Activated T-helper 1 cell treated with Interleukin-2 at 50 U/mL for 16 hours (primary cell): ENCODE results near the gene HS3ST2.
"Not testable (repeated sequence)": the region's sequence is repeated elsewhere in the genome, so short reads cannot be mapped to it uniquely, and the experiment has no call there.

ENCODE experiments used
- DNase-seq: peaks from one replicate; pipeline ENCODE4 v3.0.0-alpha.2; 2020; ENCODE audit warnings: low read depth

Gene HS3ST2

GRCh38 chr16:22933173-22933572 lies 119.2 kb downstream of the HS3ST2 start:
- no peak for DNase-seq

- no peak for DNase-seq
These were observed 120.8 kb downstream of the HS3ST2 start for GRCh38 chr16:22934786-22935185.

- no peak for DNase-seq
These were observed 123.2 kb downstream of the HS3ST2 start for GRCh38 chr16:22937169-22937568.

GRCh38 chr16:22938647-22939046 lies 124.7 kb downstream of the HS3ST2 start:
- DNase-seq = no peak

- not testable (repeated sequence) for DNase-seq
These were observed 125.9 kb downstream of the HS3ST2 start for GRCh38 chr16:22939744-22940363.

GRCh38 chr16:22941970-22942501 lies 128.1 kb downstream of the HS3ST2 start:
- DNase-seq = no peak

GRCh38 chr16:22942811-22943210 lies 128.8 kb downstream of the HS3ST2 start:
- DNase-seq = no peak

GRCh38 chr16:22945361-22945760 lies 131.4 kb downstream of the HS3ST2 start:
- no peak for DNase-seq

GRCh38 chr16:22946433-22946832 lies 132.5 kb downstream of the HS3ST2 start:
- DNase-seq = no peak

- DNase-seq = no peak
These were observed 134.2 kb downstream of the HS3ST2 start for GRCh38 chr16:22948058-22948602.

- DNase-seq = peak; percentile 7
These were observed 134.8 kb downstream of the HS3ST2 start for GRCh38 chr16:22948603-22949368.

- no peak for DNase-seq
These were observed 141.6 kb downstream of the HS3ST2 start for GRCh38 chr16:22955461-22956070.

- no peak for DNase-seq
These were observed 147.2 kb downstream of the HS3ST2 start for GRCh38 chr16:22961206-22961605.

- DNase-seq = no peak
These were observed 148.9 kb downstream of the HS3ST2 start for GRCh38 chr16:22962905-22963304.
